HepG2 (cell line): ENCODE results near the gene RANGRF. TPM values are rescaled to one million over a fixed set of nuclear protein-coding genes. Genes with fewer than 3 reads are reported as not detected.
A peak's percentile ranks its signal among the peaks of the same experiment; 100 is the strongest.

Source experiments
- ATAC-seq: fragments of 200-7000 bp; cut with Tn5 transposase; 3 replicates; pipeline ENCODE4 v1.9.1; 2020; ENCODE audit warnings: mild to moderate bottlenecking, moderate library complexity
- BruUV-seq: library from RNA; stranded (reverse); fragments of 400-500 nt; replicated peaks from 2 replicates; lab custom pipeline; 2021; lab: Mats Ljungman, UMichigan
- CTCF ChIA-PET: fragments of 300-600 bp; formaldehyde crosslinking; extraction: SDS; loops from one replicate; lab custom pipeline; 2021; ENCODE audit warnings: low total read pairs, inconsistent platforms, low intra/inter-chr PET ratio; lab: Yijun Ruan, JAX
- POLR2A ChIA-PET: fragments of 350-600 bp; sonication (Branson Sonifier 250); formaldehyde crosslinking; loops from one replicate; lab custom pipeline; 2020; ENCODE audit warnings: antibody characterized with exemption, inconsistent platforms; lab: Yijun Ruan, JAX
- DNase-seq: peaks from one replicate; pipeline ENCODE4 v3.0.0-alpha.2; 2015; ENCODE audit warnings: low spot score
- FAIRE-seq: peaks from 3 replicates; lab custom pipeline; 2011; peaks lifted over from hg19 to GRCh38; lab: Jason Lieb, UNC
- H2AFZ ChIP-seq: one replicate; pipeline ENCODE4 v1.6.1; 2011; ENCODE audit warnings: low read length, inconsistent platforms
- H3K27ac ChIP-seq: fragments of 300-600 bp; 3 replicates; pipeline ENCODE4 v1.8.0; 2011; ENCODE audit warnings: mixed run types, mild to moderate bottlenecking, mixed read lengths, low read length, inconsistent platforms; ENCODE audit not compliant: insufficient read depth; ENCODE audit errors: extremely low read length
- H3K27me3 ChIP-seq, 2 experiments: fragments of 200-600 bp in 1 of 2; 2 replicates in 1 of 2; 3 replicates in 1 of 2; pipeline versions ENCODE4 v1.6.0 to v1.8.0; 2011; ENCODE audit warnings: low read length in 2 of 2, mild to moderate bottlenecking in 2 of 2, moderate library complexity in 2 of 2, inconsistent platforms in 1 of 2; ENCODE audit not compliant: insufficient read depth in 2 of 2, control insufficient read depth in 1 of 2
- H3K36me3 ChIP-seq, 2 experiments: fragments of 200-600 bp in 1 of 2; replicated peaks in 1 of 2; 2 replicates in 1 of 2; 3 replicates in 1 of 2; pipeline versions ENCODE4 v1.5.1 to v1.8.0; 2011; ENCODE audit warnings: low read length in 2 of 2, inconsistent platforms in 1 of 2; ENCODE audit not compliant: insufficient read depth in 2 of 2, control insufficient read depth in 1 of 2
- H3K4me1 ChIP-seq: 2 replicates; pipeline ENCODE4 v1.5.1; 2012; ENCODE audit warnings: low read length, inconsistent platforms; ENCODE audit not compliant: insufficient read depth
- H3K4me2 ChIP-seq: 2 replicates; pipeline ENCODE4 v1.6.0; 2011; ENCODE audit warnings: low read depth, low read length, inconsistent platforms
- H3K4me3 ChIP-seq, 3 experiments: fragments of 200-600 bp in 1 of 3; sonication (generic), shearing (Covaris generic) in 1 of 3; replicated peaks in 1 of 3; 2 replicates each; pipeline ENCODE4 v1.5.1; 2011 to 2016; ENCODE audit warnings: low read length in 3 of 3, inconsistent platforms in 2 of 3, low read depth in 2 of 3, mild to moderate bottlenecking in 2 of 3, control low read depth in 1 of 3, mixed read lengths in 1 of 3; ENCODE audit not compliant: insufficient read depth in 1 of 3
- H3K79me2 ChIP-seq: one replicate; pipeline ENCODE4 v1.6.1; 2011; ENCODE audit warnings: low read length, inconsistent platforms; ENCODE audit not compliant: insufficient read depth
- H3K9ac ChIP-seq: 2 replicates; pipeline ENCODE4 v1.6.0; 2011; ENCODE audit warnings: mild to moderate bottlenecking, low read depth, low read length, inconsistent platforms; ENCODE audit not compliant: insufficient read depth
- H3K9me3 ChIP-seq: 2 replicates; pipeline ENCODE4 v1.5.1; 2012; ENCODE audit warnings: mild to moderate bottlenecking, low read length
- H4K20me1 ChIP-seq: 2 replicates; pipeline ENCODE4 v1.6.0; 2011; ENCODE audit warnings: inconsistent platforms, mild to moderate bottlenecking, low read length, moderate library complexity; ENCODE audit not compliant: insufficient read depth
- CTCF ChIP-seq: sonication (generic); formaldehyde crosslinking; IDR thresholded peaks from 2 replicates; pipeline ENCODE4 v1.5.0; 2020; ENCODE audit warnings: mild to moderate bottlenecking, missing genetic modification reagents, moderate library complexity
- E2F2 ChIP-seq: sonication (generic); formaldehyde crosslinking; IDR thresholded peaks from 2 replicates; pipeline ENCODE4 v1.4.0; 2020; ENCODE audit warnings: missing genetic modification reagents, borderline replicate concordance
- ELF3 ChIP-seq: IDR thresholded peaks from 2 replicates; pipeline ENCODE4 v1.6.1; 2016; ENCODE audit warnings: missing genetic modification reagents, missing compliant biosample characterization
- LCORL ChIP-seq, 2 experiments: fragments of 450-650 bp in 1 of 2; sonication (generic) in 1 of 2; formaldehyde crosslinking in 1 of 2; IDR thresholded peaks; 2 replicates each; pipeline versions ENCODE4 v1.5.0 to v1.6.1; 2017 to 2020; ENCODE audit warnings: antibody characterized with exemption in 1 of 2, missing genetic modification reagents in 1 of 2
- MAF1 ChIP-seq: sonication (generic); formaldehyde crosslinking; IDR thresholded peaks from 2 replicates; pipeline ENCODE4 v1.5.0; 2020; ENCODE audit warnings: missing genetic modification reagents, borderline replicate concordance
- MEF2D ChIP-seq: sonication (generic); formaldehyde crosslinking; IDR thresholded peaks from 2 replicates; pipeline ENCODE4 v1.5.1; 2020; ENCODE audit warnings: mild to moderate bottlenecking, missing genetic modification reagents
- PITX1 ChIP-seq: sonication (generic); formaldehyde crosslinking; IDR thresholded peaks from 2 replicates; pipeline ENCODE4 v1.5.1; 2020; ENCODE audit warnings: mild to moderate bottlenecking, missing genetic modification reagents
- PLSCR1 ChIP-seq: sonication (generic); formaldehyde crosslinking; IDR thresholded peaks from 2 replicates; pipeline ENCODE4 v1.5.0; 2020; ENCODE audit warnings: missing genetic modification reagents, mild to moderate bottlenecking, borderline replicate concordance
- POLR2AphosphoS5 ChIP-seq: IDR thresholded peaks from 2 replicates; pipeline ENCODE4 v1.6.1; 2012; ENCODE audit warnings: low read depth, low read length
- RARA ChIP-seq: IDR thresholded peaks from 2 replicates; pipeline ENCODE4 v1.6.1; 2016; ENCODE audit warnings: missing genetic modification reagents, missing compliant biosample characterization
- RXRA ChIP-seq: sonication (generic); formaldehyde crosslinking; IDR thresholded peaks from 2 replicates; pipeline ENCODE4 v1.5.1; 2020; ENCODE audit warnings: missing genetic modification reagents
- SRSF9 ChIP-seq: fragments of 200-400 bp; formaldehyde crosslinking; IDR thresholded peaks from 2 replicates; pipeline ENCODE4 v1.6.1; 2018; ENCODE audit warnings: borderline replicate concordance, mild to moderate bottlenecking, low read depth, low read length; ENCODE audit not compliant: insufficient read depth, poor library complexity, severe bottlenecking
- STAG1 ChIP-seq: sonication (generic); formaldehyde crosslinking; IDR thresholded peaks from 2 replicates; pipeline ENCODE4 v1.4.0; 2020; ENCODE audit warnings: missing genetic modification reagents
- YEATS2 ChIP-seq: sonication (generic); formaldehyde crosslinking; IDR thresholded peaks from 2 replicates; pipeline ENCODE4 v1.4.0; 2020; ENCODE audit warnings: missing genetic modification reagents, borderline replicate concordance
- ZNF101 ChIP-seq: sonication (generic); formaldehyde crosslinking; IDR thresholded peaks from 2 replicates; pipeline ENCODE4 v1.4.0; 2020; ENCODE audit warnings: mild to moderate bottlenecking, low read depth, missing genetic modification reagents, borderline replicate concordance
- ZNF230 ChIP-seq: sonication (generic); formaldehyde crosslinking; IDR thresholded peaks from 2 replicates; pipeline ENCODE4 v1.4.0; 2020; ENCODE audit warnings: mild to moderate bottlenecking, missing genetic modification reagents
- ZNF761 ChIP-seq: sonication (generic); formaldehyde crosslinking; conservative IDR thresholded peaks from 2 replicates; pipeline ENCODE4 v1.4.0; 2020; ENCODE audit warnings: mild to moderate bottlenecking, missing genetic modification reagents
- ZNF878 ChIP-seq: sonication (generic); formaldehyde crosslinking; IDR thresholded peaks from 2 replicates; pipeline ENCODE4 v1.8.1; 2023; ENCODE audit warnings: mild to moderate bottlenecking, missing genetic modification reagents, moderate library complexity
- ZSCAN29 ChIP-seq: sonication (generic); formaldehyde crosslinking; conservative IDR thresholded peaks from 2 replicates; pipeline ENCODE4 v1.4.0; 2020; ENCODE audit warnings: mild to moderate bottlenecking, missing genetic modification reagents
- WGBS: methylation state at CpG from one replicate; pipeline ENCODE4 v1.1.6; 2017; ENCODE audit warnings: low lambda C conversion rate; 5-methylcytosine and 5-hydroxymethylcytosine counted together
- in situ Hi-C: cut with HindIII; loops from 2 replicates; pipeline ENCODE4 v1.10.0; 2017; ENCODE audit warnings: low pct_unique_long_range_greater_than_20kb; ENCODE audit not compliant: extremely low pct_ligation_motif_present
- intact Hi-C: fragments of 100-400 bp; cut with micrococcal nuclease; formaldehyde crosslinking; loops from one replicate; pipeline ENCODE4 v1.10.0; 2022; ENCODE audit not compliant: unreplicated experiment
- polyA plus RNA-seq, 8 experiments: library from polyadenylated mRNA; depleted of rRNA in 3 of 8; stranded (reverse) in 7 of 8; unstranded in 1 of 8; fragments of >200 nt; fragmentation: Illumina TruSeq in 4 of 8; extraction: Trizol in 4 of 8; gene quantifications; 2 replicates each; pipeline versions ENCODE4 v1.2.1 to v1.2.3, GENCODE V29; 2011 to 2016; ENCODE audit warnings: low read depth in 4 of 8, missing spikeins in 1 of 8, mixed read lengths in 1 of 8; ENCODE audit not compliant: insufficient read depth in 1 of 8
- total RNA-seq, 5 experiments: library from RNA; depleted of rRNA; stranded (reverse); fragments of >200 nt; fragmentation: Illumina TruSeq; extraction: Trizol; gene quantifications; 2 replicates each; pipeline ENCODE4 v1.2.3, GENCODE V29; 2016; ENCODE audit warnings: low read depth in 1 of 5

The RANGRF gene
- total and polyA plus RNA-seq, 2 of the 13 experiments (the other 11 are each of a cell fraction or from before 2014, with no cell fraction given) = 18.6 to 40.7 TPM

- TF ChIP-seq ZNF101 (CRISPR knock-in tag) (no peak), PITX1 (CRISPR knock-in tag) (0 out of 2 replicates have a peak, but pooled peaks have one; percentile 34), ZNF761 (peak; percentile 90; the same call in 1 of the 2 replicates), ZNF878 (CRISPR knock-in tag) (0 out of 2 replicates have a peak, but pooled peaks have one; percentile 60), SRSF9 (no peak), ZSCAN29 (no peak), LCORL (IDR thresholded peaks at IDR 0.05) (no peak), LCORL (CRISPR knock-in tag; IDR thresholded peaks at IDR 0.05) (peak; percentile 38; the same call in 1 of the 2 replicates), MAF1 (CRISPR knock-in tag) (no peak), ELF3 (no peak), ZNF230 (peak; percentile 82), PLSCR1 (no peak), POLR2AphosphoS5 (peak; percentile 72)
- TF ChIP-seq, all 625 proteins: peak for 187
Measured at GRCh38 chr17:8288336-8289102, at the start of gene RANGRF (continued).

- no peaks in the 10 kb centered on the region; a peak in 1 of 5 replicates for H3K27me3 ChIP-seq
- no peaks in the 10 kb centered on the region; the same call in 1 of the 2 replicates for H4K20me1 ChIP-seq
- no peak for FAIRE-seq
- no peak overlapping the region for H3K4me3 ChIP-seq
- H2AFZ ChIP-seq = no peak overlapping the region
- H3K9me3 ChIP-seq = no peaks in the 10 kb centered on the region
- ChIA-PET POLR2A (interaction anchor here (1.2 kb wide), 1 partner anchor 45 kb away, joined by 3 read pairs; the partner anchor contains the start of gene RANGRF), CTCF (no interaction called here)
- in situ Hi-C loops = no loop called here
- H3K79me2 ChIP-seq = peaks cover 33% of the 10 kb centered on the region
- intact Hi-C loops = no loop called here
- no peak for ATAC-seq
- no peak overlapping the region for H3K27ac ChIP-seq
- WGBS = 88% methylated on average over 5 of the region's 5 CpGs
- peaks cover 23% of the 10 kb centered on the region for H3K4me1 ChIP-seq
- no TSS peak for BruUV-seq
- DNase-seq = no peak
- no peak overlapping the region for H3K9ac ChIP-seq
- no peak overlapping the region for H3K4me2 ChIP-seq
- H3K36me3 ChIP-seq = peaks cover 2 to 32% of the 10 kb centered on the region in 2 experiments; a peak in 4 of 5 replicates
- no peak for TF ChIP-seq YEATS2 (CRISPR knock-in tag)
- no peak for TF ChIP-seq E2F2 (CRISPR knock-in tag)
- 0 out of 2 replicates have a peak, but pooled peaks have one; percentile 15 for TF ChIP-seq RXRA (CRISPR knock-in tag)
- TF ChIP-seq CTCF (CRISPR knock-in tag) = peak; percentile 18; the same call in 1 of the 2 replicates
- TF ChIP-seq STAG1 (CRISPR knock-in tag) = peak; percentile 37
- peak; percentile 36; the same call in 1 of the 2 replicates for TF ChIP-seq RARA (CRISPR knock-in tag)
- no peak for TF ChIP-seq MEF2D (CRISPR knock-in tag)
Measured at GRCh38 chr17:8243827-8244226, 44.6 kb upstream of the RANGRF start.
